Central memory CD8-positive, alpha-beta T cell (primary cell): ENCODE results near the gene GPR55.

Experiments
- ATAC-seq: fragments of 150-1000 bp; cut with Tn5 transposase; replicated peaks from 2 replicates; pipeline ENCODE4 v1.10.0; 2022; ENCODE audit warnings: mild to moderate bottlenecking, moderate FRiP score, moderate number of reproducible peaks; ENCODE audit not compliant: poor library complexity, severe bottlenecking; ENCODE audit errors: extremely low read depth
- DNase-seq, 2 donors: peaks; one replicate each; pipeline ENCODE4 v3.0.0; 2021; ENCODE audit warnings: low spot score in 2 of 2
- H3K27ac Mint-ChIP-seq: one replicate; pipeline ENCODE4 v1.8.0; 2022; ENCODE audit warnings: low read depth, mild to moderate bottlenecking, moderate library complexity, mixed read lengths
- H3K27me3 Mint-ChIP-seq: one replicate; pipeline ENCODE4 v1.8.0; 2022; ENCODE audit warnings: mixed read lengths
- H3K36me3 Mint-ChIP-seq: one replicate; pipeline ENCODE4 v1.8.0; 2022; ENCODE audit warnings: mild to moderate bottlenecking, moderate library complexity, mixed read lengths; ENCODE audit not compliant: insufficient read depth
- H3K4me1 Mint-ChIP-seq: one replicate; pipeline ENCODE4 v1.8.0; 2022; ENCODE audit warnings: mixed read lengths
- H3K4me3 Mint-ChIP-seq: one replicate; pipeline ENCODE4 v1.8.0; 2022; ENCODE audit warnings: mild to moderate bottlenecking, moderate library complexity, mixed read lengths
- H3K9me3 Mint-ChIP-seq: one replicate; pipeline ENCODE4 v1.8.0; 2022; ENCODE audit warnings: mixed read lengths

Gene GPR55

GRCh38 chr2:230864605-230865306, 60.3 kb downstream of the GPR55 start, which contains the start of gene ITM2C:
Gene ITM2C, plus strand, starts transcription at chr2:230864942. Its CDS starts 84 bp downstream, at chr2:230865026.
- peaks cover 6% of the 10 kb centered on the region for H3K36me3 Mint-ChIP-seq

GRCh38 chr2:230864122-230864604, 60.9 kb downstream of the GPR55 start:
- Mint-ChIP-seq H3K36me3 (peaks cover 6% of the 10 kb centered on the region), H3K4me1 (peaks cover 55% of the 10 kb centered on the region), H3K27me3 (peaks cover 21% of the 10 kb centered on the region), H3K27ac (peak overlapping the region; percentile 91), H3K9me3 (no peaks in the 10 kb centered on the region), H3K4me3 (peak overlapping the region; percentile 81)
- DNase-seq (no peak), ATAC-seq (no peak)

More at GRCh38 chr2:230864605-230865306, 60.3 kb downstream of the GPR55 start, which contains the start of gene ITM2C:
- H3K4me1 Mint-ChIP-seq, result peaks cover 56% of the 10 kb centered on the region
- H3K9me3 Mint-ChIP-seq, result no peaks in the 10 kb centered on the region
- DNase-seq (peak in 1 of 2 donors; percentile 52), ATAC-seq (peak; percentile 56)
- H3K27me3 Mint-ChIP-seq, result peaks cover 21% of the 10 kb centered on the region
- H3K4me3 Mint-ChIP-seq, result peak within 1 kb of the TSS; percentile 81
- peak within 1 kb of the TSS; percentile 91 for H3K27ac Mint-ChIP-seq

- Mint-ChIP-seq H3K27ac (peak overlapping the region; percentile 91), H3K27me3 (peaks cover 26% of the 10 kb centered on the region), H3K4me1 (peaks cover 50% of the 10 kb centered on the region), H3K36me3 (peaks cover 6% of the 10 kb centered on the region), H3K4me3 (peak overlapping the region; percentile 81), H3K9me3 (no peaks in the 10 kb centered on the region)
- ATAC-seq, result no peak
- DNase-seq, result no peak
Measured at GRCh38 chr2:230863442-230864121, 61.5 kb downstream of the GPR55 start.

- Mint-ChIP-seq H3K4me1 (peaks cover 50% of the 10 kb centered on the region), H3K36me3 (peaks cover 6% of the 10 kb centered on the region), H3K4me3 (peak overlapping the region; percentile 81), H3K27me3 (peaks cover 31% of the 10 kb centered on the region), H3K9me3 (no peaks in the 10 kb centered on the region), H3K27ac (no peak overlapping the region)
- DNase-seq (no peak), ATAC-seq (no peak)
Measured at GRCh38 chr2:230863031-230863430, 62.0 kb downstream of the GPR55 start.

GRCh38 chr2:230862292-230862691, 62.8 kb downstream of the GPR55 start:
- no peaks in the 10 kb centered on the region for H3K9me3 Mint-ChIP-seq
- H3K4me3 Mint-ChIP-seq, result peak overlapping the region; percentile 81
- H3K36me3 Mint-ChIP-seq, result peaks cover 6% of the 10 kb centered on the region
- no peak for DNase-seq
- peaks cover 39% of the 10 kb centered on the region for H3K27me3 Mint-ChIP-seq
- peak overlapping the region; percentile 16 for H3K27ac Mint-ChIP-seq
- peaks cover 43% of the 10 kb centered on the region for H3K4me1 Mint-ChIP-seq
- ATAC-seq, result no peak

- DNase-seq (no peak), ATAC-seq (no peak)
- Mint-ChIP-seq H3K9me3 (no peaks in the 10 kb centered on the region), H3K36me3 (peaks cover 6% of the 10 kb centered on the region), H3K27ac (no peak overlapping the region), H3K4me3 (peak overlapping the region; percentile 17), H3K4me1 (peaks cover 38% of the 10 kb centered on the region), H3K27me3 (peaks cover 45% of the 10 kb centered on the region)
Measured at GRCh38 chr2:230861552-230862255, 63.3 kb downstream of the GPR55 start.
